Activated T-helper 1 cell treated with anti-CD3 and anti-CD28 coated beads, Interleukin-2, amount 50 U/mL, for 16 hours (primary cell): ENCODE results near the gene NKX6-2.

Experiments used
- DNase-seq, 2 donors: peaks; one replicate each; pipeline ENCODE4 v3.0.0-alpha.2; 2020; ENCODE audit warnings: low read depth in 1 of 2, low spot score in 1 of 2

Gene NKX6-2

GRCh38 chr10:132738454-132739224 lies 47.3 kb downstream of the NKX6-2 start:
- DNase-seq, result no peak

- no peak for DNase-seq
Measured at GRCh38 chr10:132737390-132738048, 48.4 kb downstream of the NKX6-2 start.

GRCh38 chr10:132735923-132736391 lies 50.0 kb downstream of the NKX6-2 start:
- DNase-seq, result no peak

GRCh38 chr10:132735341-132735775 lies 50.6 kb downstream of the NKX6-2 start:
- DNase-seq, result no peak

DNA sequence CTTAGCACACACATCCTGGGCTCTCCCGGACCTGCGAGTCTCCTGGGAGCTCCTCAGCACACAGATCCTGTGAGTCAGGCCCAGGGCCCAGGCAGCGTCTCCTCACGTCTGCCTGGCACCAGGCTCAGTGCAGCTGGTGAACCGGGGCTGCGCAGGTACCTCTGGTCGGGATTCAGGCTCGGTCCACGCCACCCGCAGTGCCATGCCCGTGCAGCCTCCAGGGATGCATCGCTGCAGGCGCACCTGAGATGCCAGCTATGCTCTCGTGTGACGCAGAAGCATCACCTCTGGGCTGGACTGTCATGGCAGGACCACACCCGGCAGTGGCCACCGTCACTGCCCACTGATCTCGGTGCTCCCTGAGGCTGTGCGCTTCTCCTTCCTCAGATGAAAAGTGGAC lies 52.0 kb downstream of the NKX6-2 start:
- no peak for DNase-seq
